ENCODE results near the gene RAB3B.
"Not testable (repeated sequence)": the region's sequence is repeated elsewhere in the genome, so short reads cannot be mapped to it uniquely, and the experiment has no call there.

Gene RAB3B

DNA sequence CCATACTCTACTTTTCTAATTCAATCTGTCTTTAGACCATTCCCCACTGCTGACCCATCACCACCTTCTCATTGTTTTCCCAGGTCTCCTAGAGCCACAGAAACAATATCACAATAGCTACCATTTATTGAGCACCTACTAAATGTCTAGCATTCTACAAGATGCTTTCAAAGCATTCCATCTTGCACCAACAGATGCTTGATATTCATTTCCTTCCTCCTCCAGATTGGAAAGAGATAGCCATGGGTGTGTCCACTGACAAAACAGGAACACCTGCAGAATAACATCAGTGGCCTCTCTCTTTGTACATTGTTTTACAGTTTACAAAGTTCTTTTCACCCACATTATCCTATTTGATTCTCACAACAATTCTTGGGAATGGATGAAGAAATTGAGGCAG, 2.2 kb downstream of the RAB3B start:
- DNase-seq: no peak

DNA sequence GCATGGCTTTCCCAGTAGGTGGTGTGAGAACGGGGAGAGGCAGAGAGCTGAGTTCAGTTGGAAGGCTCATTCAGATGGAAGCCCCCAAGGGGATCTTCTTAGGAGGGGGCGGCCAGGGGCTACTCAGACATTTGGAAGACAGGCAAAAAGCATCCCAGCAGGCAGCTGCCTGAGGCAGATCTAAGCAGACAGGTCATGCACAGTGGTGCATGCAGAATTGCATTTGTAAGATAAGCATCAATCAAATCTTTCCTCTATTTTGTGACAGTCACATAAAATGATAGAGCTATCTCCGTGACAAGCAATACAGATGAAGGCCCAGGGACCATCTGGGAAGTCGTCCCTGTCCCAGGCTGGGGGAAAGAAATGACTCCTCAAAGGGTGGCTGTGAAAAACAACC, 3.8 kb downstream of the RAB3B start:
- DNase-seq: no peak

DNA sequence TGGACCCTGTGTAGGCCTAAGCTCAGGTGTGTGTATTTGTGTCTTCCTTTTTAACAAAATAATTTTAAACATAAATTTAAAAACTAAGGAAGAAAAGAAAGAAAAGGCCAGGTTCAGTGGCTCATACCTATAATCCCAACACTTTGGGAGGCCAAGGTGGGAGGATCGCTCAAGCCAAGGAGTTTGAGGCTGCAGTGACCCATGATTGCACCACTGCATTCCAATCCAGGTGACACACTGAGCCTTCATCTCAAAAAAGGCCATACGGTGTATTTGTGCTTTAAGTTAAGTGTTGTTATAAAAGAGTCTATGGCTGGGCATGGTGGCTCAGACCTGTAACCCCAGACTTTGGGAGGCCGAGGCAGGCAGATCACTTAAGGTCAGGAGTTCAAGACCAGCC, 8.3 kb downstream of the RAB3B start:
- DNase-seq: no peak

DNA sequence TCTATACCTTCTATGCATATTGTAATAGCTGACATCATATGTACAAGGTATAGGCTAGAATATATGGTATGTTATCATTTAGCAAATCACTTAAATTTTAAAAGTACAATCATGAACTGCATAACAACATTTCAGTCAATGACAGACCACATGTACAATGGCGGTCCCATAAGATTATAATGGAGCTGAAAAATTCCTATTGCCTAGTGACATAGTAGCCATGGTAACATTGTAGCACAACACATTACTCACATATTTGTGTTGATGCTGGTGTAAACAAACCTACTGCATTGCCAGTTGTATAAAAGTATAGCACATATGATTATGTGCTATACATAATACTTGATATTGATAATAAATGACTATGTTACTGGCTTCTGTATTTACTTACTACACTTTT, 8.9 kb downstream of the RAB3B start:
- DNase-seq: no peak

DNA sequence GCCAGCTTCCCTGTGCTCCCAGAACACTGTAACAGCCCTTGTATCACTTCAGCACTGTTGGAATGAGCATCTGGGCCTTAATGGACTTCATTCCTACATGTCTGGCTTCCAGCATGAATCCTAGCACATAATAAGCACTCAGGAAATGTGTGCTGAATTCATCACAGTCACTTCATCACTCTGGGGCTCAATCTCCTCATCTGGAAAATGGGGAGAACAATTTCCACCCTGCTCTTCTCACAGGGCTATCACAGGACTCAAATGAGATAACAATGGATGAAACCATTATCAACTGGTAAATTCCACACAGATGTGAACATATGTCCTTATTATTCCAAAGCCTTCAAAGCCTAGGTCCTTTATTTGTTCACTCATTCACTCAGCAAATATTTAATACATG, 12.4 kb downstream of the RAB3B start:
- no peak for DNase-seq

DNA sequence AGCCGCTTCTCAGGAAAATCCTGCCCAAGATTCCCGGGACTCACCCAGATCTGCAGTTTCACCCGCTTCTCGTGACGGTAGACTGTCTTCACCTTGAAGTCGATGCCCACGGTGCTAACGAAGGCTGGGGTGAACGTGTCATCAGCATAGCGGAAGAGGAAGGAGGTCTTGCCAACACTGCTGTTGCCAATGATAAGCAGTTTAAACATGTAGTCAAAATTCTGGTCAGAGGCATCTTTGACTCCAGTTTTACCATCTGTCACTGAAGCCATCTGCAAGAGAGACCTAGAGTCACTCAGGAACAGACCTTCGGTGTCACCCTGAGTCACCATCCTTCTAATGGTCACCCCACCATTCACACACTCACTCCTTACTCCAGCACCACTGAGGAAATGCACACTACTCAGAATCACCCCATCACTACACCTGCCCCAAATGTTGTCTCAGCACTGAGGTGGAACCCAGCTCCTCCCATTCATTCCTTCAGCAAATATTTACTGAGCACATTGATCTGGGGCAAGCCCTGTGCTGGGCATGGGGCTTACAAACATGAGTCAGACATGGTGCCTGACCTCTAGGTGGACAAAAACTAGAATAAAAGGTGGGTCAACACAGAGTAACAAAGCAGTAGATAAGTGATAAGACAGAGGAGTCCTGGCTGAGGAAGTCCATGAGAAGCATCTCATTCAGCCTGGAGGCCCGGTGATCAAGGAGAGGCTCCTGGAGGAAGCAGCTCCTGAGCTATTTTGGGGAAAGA, 13.5 kb downstream of the RAB3B start:
- DNase-seq: no peak

DNA sequence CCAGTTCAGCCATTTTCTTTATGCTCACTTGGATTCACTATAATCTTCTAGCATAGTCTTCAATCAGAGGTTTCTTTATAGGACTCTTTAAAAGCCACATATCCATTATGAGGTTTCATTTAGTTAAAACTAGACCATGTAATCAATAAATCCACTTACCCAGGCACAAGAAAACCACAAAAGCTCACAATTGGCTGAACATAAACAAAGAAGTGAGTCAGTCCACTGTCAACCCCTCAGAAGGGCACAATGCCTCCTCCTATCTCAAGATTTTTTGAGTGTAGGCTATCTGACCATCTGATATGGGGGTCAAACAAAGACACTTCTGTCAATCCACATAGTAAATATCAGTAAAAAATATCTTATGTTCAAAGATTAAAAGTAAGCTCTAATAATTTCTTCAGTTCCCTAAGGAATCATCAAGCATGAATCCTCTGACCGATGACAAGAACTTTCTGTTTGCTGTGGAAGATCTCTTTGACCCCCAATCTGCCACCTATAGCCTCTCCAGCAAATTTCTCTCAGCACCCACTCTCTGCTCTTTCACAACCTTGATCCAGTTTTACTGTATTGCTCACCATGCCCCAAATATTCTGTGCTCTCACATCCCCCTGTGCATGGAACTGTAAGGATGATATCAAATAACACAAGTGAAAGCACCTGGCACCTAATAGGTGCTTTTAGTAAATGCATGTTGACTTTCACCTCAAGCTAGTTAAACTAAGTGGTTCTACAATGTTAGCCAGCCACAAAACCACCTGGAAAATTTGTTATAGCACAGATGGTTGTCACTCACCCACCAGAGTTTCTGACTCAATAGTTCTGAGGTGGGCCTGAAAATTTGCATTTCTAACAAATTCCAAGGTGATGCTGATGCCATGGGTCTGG, 16.7 kb downstream of the RAB3B start:
- no peak for DNase-seq

DNA sequence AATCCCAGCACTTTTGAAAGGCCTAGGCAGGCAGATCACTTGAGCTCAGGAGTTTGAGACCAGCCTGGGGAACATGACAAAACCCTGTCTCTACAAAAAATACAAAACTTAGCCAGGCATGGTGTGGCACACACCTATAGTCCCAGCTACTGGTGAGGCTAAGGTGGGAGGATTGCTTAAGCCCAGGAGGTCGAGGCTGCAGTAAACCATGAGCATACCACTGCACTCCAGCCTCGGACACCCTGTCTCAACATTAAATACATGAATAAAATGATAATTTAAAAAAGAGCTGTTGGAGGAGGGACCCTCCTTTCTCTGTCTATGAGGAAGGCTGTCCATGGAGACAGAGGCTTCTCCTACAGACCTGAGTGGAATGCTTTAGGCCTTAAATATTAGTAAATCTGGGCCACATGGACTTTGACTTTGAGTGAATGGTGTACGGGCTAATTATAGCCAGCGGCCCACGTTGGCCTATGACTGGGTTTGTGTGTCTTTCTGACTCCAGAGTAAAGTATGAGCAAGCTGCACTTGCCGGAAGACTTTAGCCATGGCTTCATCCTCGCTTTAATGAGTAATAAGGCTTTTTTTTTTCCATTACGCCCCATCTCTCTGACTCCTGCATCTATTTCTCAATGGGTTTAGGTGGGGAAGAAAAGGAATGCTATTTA, 21.3 kb downstream of the RAB3B start:
- DNase-seq: no peak

DNA sequence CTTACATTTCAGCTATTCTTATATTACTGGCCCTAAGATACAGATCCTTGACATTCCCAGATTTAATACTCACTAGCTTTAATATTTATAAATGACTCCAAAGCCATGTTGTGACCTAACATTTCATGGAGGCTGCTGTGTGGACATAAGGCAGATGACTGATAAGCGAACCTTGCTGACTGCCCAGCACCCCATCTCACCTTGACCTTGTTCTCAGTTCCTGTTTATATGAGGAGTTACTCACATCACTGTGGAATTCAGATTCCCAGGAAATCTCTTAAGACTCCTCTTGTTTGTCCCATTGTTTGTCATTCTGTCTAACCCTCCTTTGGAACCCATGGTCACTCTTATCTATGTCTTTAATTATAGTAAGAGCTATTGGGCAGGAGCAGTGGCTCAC, 21.9 kb downstream of the RAB3B start:
- no peak for DNase-seq

DNA sequence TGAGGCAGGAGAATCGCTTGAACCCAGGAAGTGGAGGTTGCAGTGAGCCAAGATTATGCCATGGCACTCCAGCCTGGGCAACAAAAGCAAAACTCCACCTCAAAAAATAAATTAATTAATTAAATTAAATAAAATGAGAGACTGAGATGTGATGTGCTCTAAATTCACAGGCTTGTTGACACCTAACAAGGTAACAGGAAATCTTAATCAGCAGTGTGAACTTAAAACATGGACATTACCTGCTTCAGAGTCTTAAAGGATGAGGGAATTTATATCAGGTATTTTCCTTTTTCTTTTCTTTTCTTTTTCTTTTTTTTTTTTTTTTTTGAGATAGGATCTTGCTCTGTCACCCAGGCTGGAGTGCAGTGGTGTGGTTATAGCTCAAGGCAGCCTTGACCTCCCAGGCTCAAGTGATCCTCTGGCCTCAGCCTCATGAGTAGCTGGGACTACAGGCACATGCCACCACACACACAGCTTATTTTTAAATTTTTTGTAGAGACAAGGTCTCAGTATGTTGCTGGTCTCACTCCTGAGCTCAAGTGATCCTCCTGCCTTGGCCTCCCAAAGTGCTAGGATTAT, 23.2 kb downstream of the RAB3B start:
- DNase-seq: not testable (repeated sequence)

DNA sequence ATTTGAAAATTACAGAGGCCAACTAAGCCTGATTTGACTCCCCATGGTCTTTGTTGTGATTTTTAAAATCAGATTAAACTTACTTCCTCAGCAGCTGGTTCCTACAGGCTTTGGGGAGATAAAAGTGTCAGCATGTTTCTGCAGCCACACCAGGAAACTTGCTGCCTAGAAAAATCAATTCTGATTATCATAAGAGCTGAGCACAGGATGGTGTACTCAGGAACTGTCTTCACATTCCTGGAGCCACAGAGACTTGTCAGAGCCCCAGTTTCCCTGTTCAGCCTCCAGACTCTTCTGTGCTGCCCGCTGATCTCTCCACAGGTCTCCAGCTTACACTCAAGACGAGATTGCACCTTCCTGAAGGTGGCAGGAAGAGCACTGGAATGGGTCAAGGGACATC, 23.9 kb downstream of the RAB3B start:
- DNase-seq: no peak

DNA sequence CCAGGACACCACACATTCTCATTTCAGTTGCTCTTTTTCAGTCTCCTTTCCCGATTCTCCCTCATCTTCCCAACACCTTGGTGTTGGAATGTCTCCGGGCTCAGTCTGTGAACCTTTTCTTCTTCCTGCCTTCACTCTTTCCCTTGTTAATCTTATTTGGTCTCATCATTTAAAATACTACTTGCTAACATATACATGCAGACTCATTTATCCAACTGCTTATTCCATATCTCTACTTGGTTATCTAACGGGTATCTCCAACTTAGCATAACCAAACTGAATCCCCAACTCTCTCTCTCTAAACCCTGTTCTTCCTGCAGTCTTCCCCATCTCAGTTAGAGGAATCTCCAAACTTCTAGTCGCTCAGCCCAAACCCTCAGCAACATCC, 26.2 kb downstream of the RAB3B start:
- no peak for DNase-seq

DNA sequence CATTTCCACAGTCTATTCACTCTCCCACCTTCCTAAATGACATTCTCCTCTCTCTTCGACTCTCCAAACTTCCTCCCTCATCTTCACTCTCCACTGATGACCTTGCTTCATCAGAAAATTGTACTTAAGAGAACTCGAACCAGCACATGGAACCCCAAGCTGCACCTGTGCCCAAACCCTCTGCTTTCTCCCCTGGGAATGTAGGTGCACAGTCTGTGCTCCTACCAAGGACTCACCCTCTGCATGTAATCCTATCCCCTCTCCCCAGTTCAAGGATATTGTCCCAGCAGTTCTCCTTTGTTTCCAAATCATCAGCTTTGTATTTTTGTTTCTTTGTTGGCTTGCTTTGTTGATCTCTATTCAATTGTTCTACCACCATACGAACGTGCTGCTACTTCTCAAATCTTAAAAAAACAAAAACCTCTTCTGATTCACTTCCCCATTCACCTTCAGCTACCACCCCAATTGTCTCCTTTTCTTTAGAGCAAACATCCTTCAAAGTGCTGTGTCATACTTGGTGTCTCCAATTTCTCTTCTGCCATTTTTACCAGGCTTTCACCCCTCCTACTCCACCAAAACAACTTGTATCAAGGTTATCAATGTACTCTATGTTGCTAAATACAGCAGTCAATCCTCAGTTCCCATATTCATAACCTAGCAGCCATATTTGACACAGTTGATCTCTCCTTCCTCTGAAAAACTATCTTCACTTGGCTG, 26.8 kb downstream of the RAB3B start:
- no peak for DNase-seq

DNA sequence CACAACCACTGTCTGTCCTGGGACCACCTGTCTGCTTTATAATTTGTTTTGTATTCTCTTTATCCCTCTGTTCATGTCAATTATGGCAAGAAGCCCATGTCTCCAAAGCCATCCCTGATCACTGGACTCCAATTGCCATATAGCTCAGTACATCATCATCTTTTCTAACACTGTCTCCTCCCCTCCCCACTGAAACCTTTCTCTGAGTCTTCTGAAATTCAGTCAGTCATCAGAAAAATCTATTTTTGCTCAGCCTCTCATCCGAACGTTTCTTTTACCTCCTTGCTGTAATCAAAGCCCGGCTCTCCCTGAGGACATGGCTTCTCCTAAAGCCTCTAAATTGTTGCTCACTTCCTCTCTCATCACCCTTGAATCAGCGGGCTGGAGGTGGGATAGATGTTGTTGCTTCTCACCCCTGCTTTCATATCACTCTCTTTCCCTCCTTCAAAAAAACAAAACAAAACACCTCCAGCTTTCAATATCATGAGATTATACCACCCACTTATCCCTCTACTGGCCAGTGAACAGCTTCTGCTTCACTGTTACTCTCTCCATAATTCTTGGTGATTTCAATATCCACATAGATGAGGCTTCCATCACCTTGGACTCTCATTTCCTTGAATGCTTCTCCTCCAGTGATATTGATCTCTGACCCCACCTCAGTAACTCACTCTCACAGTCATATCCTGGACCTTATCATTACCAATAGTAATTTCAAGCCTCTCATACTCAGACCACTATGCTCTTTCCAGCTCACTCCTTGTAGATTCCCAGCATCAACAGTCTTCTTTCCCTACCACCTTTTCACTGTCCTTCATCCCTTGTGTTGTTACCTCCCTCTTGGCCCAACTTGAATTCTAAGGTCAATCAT, 27.8 kb downstream of the RAB3B start:
- DNase-seq: no peak

DNA sequence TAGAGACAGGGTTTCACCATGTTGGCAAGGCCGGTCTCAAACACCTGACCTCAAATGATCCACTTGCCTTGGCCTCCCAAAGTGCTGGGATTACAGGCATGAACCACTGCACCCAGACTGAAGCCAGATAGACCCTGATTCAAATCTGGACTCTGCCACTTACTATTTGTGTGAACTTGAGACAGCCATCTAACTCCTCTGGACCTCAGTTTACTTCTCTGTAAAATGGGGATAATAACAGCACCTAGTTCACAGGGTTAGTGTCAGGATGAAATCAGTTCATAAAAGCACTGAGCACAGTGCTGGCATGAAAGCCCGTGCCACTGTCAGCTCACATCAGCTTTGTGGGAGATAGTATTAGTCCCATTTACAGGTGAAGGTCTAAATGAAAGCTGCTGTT, 28.5 kb downstream of the RAB3B start:
- no peak for DNase-seq

DNA sequence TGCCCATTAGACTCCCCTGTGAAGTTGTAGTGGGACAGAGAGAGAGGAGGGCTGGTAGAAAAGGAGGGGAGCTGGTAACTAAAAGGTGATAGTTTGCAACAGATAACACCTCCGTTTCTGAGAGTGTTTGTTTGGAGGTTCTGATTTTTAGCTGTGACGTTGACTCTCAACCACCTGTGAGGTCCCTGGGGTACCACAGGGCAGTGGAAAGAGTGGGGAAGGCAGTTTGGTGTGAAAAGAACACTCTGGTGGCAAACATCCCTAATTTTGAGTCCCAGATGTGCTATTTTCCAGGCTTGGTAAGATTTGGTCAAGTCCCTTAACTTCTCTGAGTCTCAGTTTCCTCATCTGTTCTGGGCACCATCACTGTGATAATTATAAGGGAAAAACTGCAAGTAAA, 29.3 kb downstream of the RAB3B start:
- DNase-seq: no peak

DNA sequence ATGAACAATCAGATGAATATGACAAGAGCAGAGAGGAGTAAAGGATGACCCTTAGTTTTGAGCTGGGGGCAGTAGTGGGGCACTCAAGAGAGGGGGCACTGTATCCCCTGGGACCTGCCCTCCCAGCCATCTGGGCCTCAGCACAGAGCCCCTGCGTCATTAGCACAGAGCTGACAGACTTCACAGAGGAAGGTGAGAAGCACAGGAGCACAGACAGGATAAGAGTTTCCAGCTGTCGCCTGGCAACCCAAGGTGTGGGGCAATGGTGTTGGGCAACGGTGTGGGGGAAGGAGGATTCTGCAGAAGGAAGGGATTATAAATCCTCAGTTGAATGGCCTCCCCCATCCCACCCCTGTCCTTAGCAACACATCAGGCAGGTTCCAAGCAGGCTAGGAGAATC, 30.2 kb downstream of the RAB3B start:
- DNase-seq: no peak

DNA sequence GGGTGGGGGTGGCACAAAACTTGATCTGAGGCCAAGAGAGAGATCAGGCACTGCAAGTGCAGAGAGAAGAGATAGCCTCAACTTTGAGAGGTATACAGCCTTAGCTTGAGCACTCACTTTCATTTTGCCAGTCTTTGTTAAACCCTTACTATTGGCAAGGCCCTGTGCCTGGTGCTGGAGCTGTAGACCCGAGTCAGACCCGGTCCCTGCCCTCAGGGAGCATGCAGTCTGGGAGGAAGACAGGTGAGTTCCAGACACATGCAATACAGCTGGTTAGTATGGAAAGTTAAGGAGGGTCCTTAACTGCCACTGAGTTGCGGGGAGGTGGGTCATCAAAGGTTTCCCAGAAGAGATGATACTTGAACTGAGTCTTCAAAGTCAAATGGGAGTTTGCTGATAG, 31.7 kb downstream of the RAB3B start:
- no peak for DNase-seq

DNA sequence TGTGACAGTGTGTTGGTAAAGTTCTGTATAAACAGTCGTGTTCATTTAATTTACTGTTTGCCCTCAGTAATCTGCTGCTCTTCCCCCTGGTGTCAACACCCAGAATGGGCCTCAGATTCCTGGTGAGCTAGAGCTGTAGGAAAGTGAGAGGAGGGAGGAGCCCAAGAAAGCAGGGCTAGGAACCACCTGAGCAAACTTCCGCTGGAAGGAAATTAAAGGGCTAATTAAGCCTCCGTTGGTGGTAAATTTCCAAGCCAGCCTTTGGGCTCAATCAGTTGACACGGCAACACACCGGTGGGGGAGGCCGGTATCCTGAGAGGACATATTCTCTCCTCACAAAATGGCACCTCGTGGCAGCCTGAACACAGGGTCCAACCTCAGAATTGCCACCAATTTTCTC, 32.9 kb downstream of the RAB3B start:
- DNase-seq: no peak

DNA sequence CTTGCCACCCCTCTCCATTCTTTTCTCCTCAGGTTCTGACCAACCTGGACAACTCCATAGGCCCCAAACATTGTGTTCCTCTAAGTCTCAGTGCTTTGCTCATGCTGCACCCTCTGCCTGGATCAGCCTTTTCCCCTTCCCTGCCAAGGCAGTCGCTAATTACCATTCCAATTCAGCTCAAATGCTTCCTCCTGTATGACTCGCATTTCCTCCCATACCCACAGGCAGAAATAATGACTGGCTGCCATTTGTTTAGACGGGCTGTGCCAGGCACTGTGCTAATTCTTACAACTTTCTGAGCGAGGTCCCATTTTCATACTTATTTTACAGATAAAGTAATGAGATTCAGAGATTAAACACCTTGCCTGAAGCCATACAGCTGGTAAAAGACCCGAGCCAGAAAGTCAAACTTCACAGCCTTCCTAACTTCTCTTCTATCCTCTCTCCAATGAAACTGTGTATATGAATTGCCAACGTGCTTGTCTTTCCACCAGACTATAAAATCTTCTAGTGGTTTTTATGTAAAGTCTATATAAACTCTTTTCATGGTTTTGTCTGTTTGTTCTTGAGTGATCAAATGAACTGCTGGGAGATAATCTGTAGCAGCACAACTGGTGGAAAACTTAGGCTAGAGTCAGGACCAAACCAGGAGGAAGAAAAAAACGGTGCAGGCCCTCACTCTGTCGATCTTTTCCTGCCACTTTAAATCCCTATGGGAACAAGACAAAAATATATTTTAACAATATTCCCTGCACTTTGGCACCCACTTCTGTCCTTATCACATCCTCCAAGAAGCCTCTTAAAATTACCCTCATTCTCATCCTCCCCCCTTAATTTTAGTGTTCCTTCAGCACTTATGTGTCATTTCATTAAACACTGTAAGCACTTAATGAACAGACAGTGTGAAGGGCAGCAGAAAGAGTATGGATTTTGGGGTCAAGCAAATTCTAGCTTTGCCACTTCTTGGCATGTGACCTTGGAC, 33.7 kb downstream of the RAB3B start:
- DNase-seq: no peak

Data from NCI-H446 treated with DMSO at 0.1 percent for 48 hours (cell line).